Vagina (tissue), 2 donors: ENCODE measurements around the gene DOK6.

ENCODE experiments used
- CTCF ChIP-seq, 3 experiments: fragments of 450-650 bp in 2 of 3; fragments of 200-600 bp in 1 of 3; sonication (generic) in 1 of 3; IDR thresholded peaks; one replicate each; pipeline ENCODE4 v1.5.1; 2017 to 2019; ENCODE audit warnings: antibody characterized with exemption in 3 of 3, mild to moderate bottlenecking in 2 of 3, moderate library complexity in 2 of 3
- POLR2AphosphoS5 ChIP-seq, 2 donors: sonication (generic); formaldehyde crosslinking; IDR thresholded peaks; one replicate each; pipeline ENCODE4 v1.9.0; 2017; ENCODE audit warnings: antibody characterized with exemption in 2 of 2, mild to moderate bottlenecking in 2 of 2, low read depth in 1 of 2; ENCODE audit not compliant: insufficient read depth in 1 of 2

- no peak for TF ChIP-seq POLR2AphosphoS5 (IDR thresholded peaks at IDR 0.05; ENCODE audit: insufficient read depth in 1 of 2, low read depth in 1 of 2)
- TF ChIP-seq CTCF (IDR thresholded peaks at IDR 0.05): no peak
These were observed 355.3 kb downstream of the DOK6 start for GRCh38 chr18:69755856-69756496.
